Neural progenitor cell (in vitro differentiated cells): Measurements from ENCODE around the gene LARGE1. TPM values are rescaled to one million over a fixed set of nuclear protein-coding genes. Genes with fewer than 3 reads are reported as not detected.

Source experiments
- DNase-seq: peaks from one replicate; pipeline ENCODE4 v3.0.0-alpha.2; 2016; ENCODE audit warnings: low spot score
- H2AFZ ChIP-seq: fragments of 200-600 bp; sonication (generic); replicated peaks from 2 replicates; pipeline ENCODE4 v1.6.1; 2016; ENCODE audit warnings: antibody characterized with exemption
- H3F3A ChIP-seq: fragments of 200-600 bp; sonication (generic); 2 replicates; pipeline ENCODE4 v1.6.1; 2016; ENCODE audit warnings: antibody characterized with exemption, low read depth
- H3K27ac ChIP-seq: fragments of 200-600 bp; sonication (generic); 2 replicates; pipeline ENCODE4 v1.5.1; 2016; ENCODE audit warnings: mild to moderate bottlenecking
- H3K27me3 ChIP-seq: fragments of 200-600 bp; sonication (generic); 2 replicates; pipeline ENCODE4 v1.6.1; 2016; ENCODE audit warnings: mild to moderate bottlenecking, moderate library complexity
- H3K36me3 ChIP-seq: fragments of 200-600 bp; sonication (generic); 2 replicates; pipeline ENCODE4 v1.5.1; 2016
- H3K4me1 ChIP-seq: fragments of 200-600 bp; sonication (generic); 2 replicates; pipeline ENCODE4 v1.6.1; 2016; ENCODE audit warnings: mixed run types
- H3K4me2 ChIP-seq: fragments of 200-600 bp; sonication (generic); 2 replicates; pipeline ENCODE4 v1.6.1; 2016
- H3K4me3 ChIP-seq: fragments of 200-600 bp; sonication (generic); 2 replicates; pipeline ENCODE4 v1.5.1; 2016
- H3K79me2 ChIP-seq: fragments of 200-600 bp; sonication (generic); 2 replicates; pipeline ENCODE4 v1.6.1; 2016; ENCODE audit warnings: low read depth
- H3K9ac ChIP-seq: fragments of 200-600 bp; sonication (generic); 2 replicates; pipeline ENCODE4 v1.6.1; 2016
- H3K9me3 ChIP-seq: fragments of 200-600 bp; sonication (generic); 2 replicates; pipeline ENCODE4 v1.5.1; 2016; ENCODE audit warnings: low read depth
- H4K20me1 ChIP-seq: fragments of 200-600 bp; sonication (generic); 2 replicates; pipeline ENCODE4 v1.6.1; 2016; ENCODE audit warnings: low read depth
- H3K27ac Mint-ChIP-seq: 3 replicates; pipeline ENCODE4 v1.8.0; 2021; ENCODE audit warnings: mixed read lengths
- H3K27me3 Mint-ChIP-seq: 2 replicates; pipeline ENCODE4 v1.8.0; 2022; ENCODE audit warnings: low read depth, mild to moderate bottlenecking, inconsistent platforms, moderate library complexity, mixed read lengths; ENCODE audit not compliant: insufficient read depth
- H3K36me3 Mint-ChIP-seq: 3 replicates; pipeline ENCODE4 v1.8.0; 2021; ENCODE audit warnings: mixed read lengths
- H3K4me1 Mint-ChIP-seq: 3 replicates; pipeline ENCODE4 v1.8.0; 2021; ENCODE audit warnings: mixed read lengths
- H3K4me3 Mint-ChIP-seq: 3 replicates; pipeline ENCODE4 v1.8.0; 2021; ENCODE audit warnings: mild to moderate bottlenecking, moderate library complexity, mixed read lengths
- H3K9me3 Mint-ChIP-seq: 3 replicates; pipeline ENCODE4 v1.8.0; 2020; ENCODE audit warnings: mixed read lengths
- EZH2 ChIP-seq: fragments of 200-600 bp; sonication (generic); IDR thresholded peaks from 2 replicates; pipeline ENCODE4 v1.6.1; 2017; ENCODE audit warnings: antibody characterized with exemption, mild to moderate bottlenecking, moderate library complexity
- EZH2phosphoT487 ChIP-seq: fragments of 200-600 bp; sonication (generic); IDR thresholded peaks from 2 replicates; pipeline ENCODE4 v1.6.1; 2017; ENCODE audit warnings: antibody characterized with exemption
- total RNA-seq: library from RNA; depleted of rRNA; stranded (reverse); fragments of >200 nt; gene quantifications from 2 replicates; pipeline ENCODE4 v1.2.3, GENCODE V29; 2015; ENCODE audit warnings: low replicate concordance
- TF ChIP-seq, protein P1 (sequence below): fragments of 200-600 bp; sonication (generic); IDR thresholded peaks from 2 replicates; pipeline ENCODE4 v1.5.1; 2017; ENCODE audit warnings: antibody characterized with exemption, mild to moderate bottlenecking

LARGE1 gene
- total RNA-seq, 1 donor from 2014 or later, result 24.9 TPM

DNA sequence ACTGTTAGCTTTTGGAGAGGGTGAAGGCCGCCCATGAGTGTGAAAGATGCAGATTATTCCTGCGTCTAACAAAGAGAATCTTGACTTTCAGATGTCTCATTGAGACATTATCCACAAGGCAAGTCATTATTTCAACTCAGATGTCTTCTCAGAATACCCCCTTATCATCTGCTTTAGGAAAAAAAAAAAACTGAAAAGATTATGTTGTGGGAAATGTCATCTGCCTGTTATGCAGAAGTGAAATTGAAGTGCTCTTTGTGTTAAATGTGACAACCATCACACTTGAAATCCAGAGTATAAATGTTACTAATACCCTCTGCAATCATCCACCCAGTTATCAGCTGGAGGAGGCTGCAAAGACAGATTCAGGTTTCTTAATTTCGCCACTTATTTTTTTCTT, 239.6 kb downstream of the LARGE1 start:
- TF ChIP-seq EZH2phosphoT487 (no peak), EZH2 (no peak)
- TF ChIP-seq, protein P1, sequence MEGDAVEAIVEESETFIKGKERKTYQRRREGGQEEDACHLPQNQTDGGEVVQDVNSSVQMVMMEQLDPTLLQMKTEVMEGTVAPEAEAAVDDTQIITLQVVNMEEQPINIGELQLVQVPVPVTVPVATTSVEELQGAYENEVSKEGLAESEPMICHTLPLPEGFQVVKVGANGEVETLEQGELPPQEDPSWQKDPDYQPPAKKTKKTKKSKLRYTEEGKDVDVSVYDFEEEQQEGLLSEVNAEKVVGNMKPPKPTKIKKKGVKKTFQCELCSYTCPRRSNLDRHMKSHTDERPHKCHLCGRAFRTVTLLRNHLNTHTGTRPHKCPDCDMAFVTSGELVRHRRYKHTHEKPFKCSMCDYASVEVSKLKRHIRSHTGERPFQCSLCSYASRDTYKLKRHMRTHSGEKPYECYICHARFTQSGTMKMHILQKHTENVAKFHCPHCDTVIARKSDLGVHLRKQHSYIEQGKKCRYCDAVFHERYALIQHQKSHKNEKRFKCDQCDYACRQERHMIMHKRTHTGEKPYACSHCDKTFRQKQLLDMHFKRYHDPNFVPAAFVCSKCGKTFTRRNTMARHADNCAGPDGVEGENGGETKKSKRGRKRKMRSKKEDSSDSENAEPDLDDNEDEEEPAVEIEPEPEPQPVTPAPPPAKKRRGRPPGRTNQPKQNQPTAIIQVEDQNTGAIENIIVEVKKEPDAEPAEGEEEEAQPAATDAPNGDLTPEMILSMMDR, result no peak
- Mint-ChIP-seq H3K9me3 (no peaks in the 10 kb centered on the region), H3K27me3 (peaks cover 5% of the 10 kb centered on the region), H3K4me3 (no peak overlapping the region), H3K36me3 (peaks cover 6% of the 10 kb centered on the region), H3K27ac (no peak overlapping the region), H3K4me1 (peaks cover 36% of the 10 kb centered on the region)
- no peak for DNase-seq
- Histone ChIP-seq H3F3A (no peaks in the 10 kb centered on the region), H3K4me3 (no peak overlapping the region), H3K27me3 (no peaks in the 10 kb centered on the region), H3K36me3 (no peaks in the 10 kb centered on the region), H2AFZ (no peak overlapping the region), H3K27ac (no peak overlapping the region), H3K79me2 (peaks cover 5% of the 10 kb centered on the region), H4K20me1 (peaks cover 3% of the 10 kb centered on the region), H3K9ac (no peak overlapping the region), H3K9me3 (no peaks in the 10 kb centered on the region), H3K4me1 (peaks cover 11% of the 10 kb centered on the region), H3K4me2 (no peak overlapping the region)

DNA sequence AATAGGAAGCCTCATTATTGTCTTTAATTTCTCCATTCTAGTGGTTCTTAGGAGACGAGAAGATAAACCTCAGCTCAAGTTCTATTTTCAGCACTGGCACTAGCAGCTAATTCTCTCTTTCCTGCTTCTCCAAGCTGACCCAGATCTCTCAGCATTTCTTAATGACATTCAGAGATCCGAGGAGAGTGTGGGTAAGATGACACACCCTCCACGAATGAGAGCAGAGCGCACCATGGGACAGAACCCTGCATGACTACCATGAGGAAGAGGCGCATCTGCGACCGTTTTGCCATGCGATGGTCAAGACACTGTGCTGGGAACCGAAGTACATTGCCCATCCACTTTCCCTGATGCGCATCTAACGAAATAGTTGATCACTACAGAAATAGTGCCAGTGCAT, 241.8 kb downstream of the LARGE1 start:
- H3K27ac Mint-ChIP-seq, result no peak overlapping the region
- Histone ChIP-seq H3K9ac (no peak overlapping the region), H3K36me3 (no peaks in the 10 kb centered on the region), H2AFZ (no peak overlapping the region), H3K4me2 (no peak overlapping the region), H3K9me3 (no peaks in the 10 kb centered on the region), H3K4me1 (peaks cover 15% of the 10 kb centered on the region), H3K27ac (no peak overlapping the region), H3F3A (no peaks in the 10 kb centered on the region), H3K79me2 (peaks cover 8% of the 10 kb centered on the region), H3K4me3 (no peak overlapping the region), H4K20me1 (peaks cover 3% of the 10 kb centered on the region), H3K27me3 (no peaks in the 10 kb centered on the region)
- H3K4me3 Mint-ChIP-seq, result no peak overlapping the region
- peaks cover 48% of the 10 kb centered on the region for H3K4me1 Mint-ChIP-seq
- TF ChIP-seq, protein P1, result no peak
- no peak for TF ChIP-seq EZH2
- no peak for TF ChIP-seq EZH2phosphoT487
- no peaks in the 10 kb centered on the region for H3K9me3 Mint-ChIP-seq
- H3K27me3 Mint-ChIP-seq, result peaks cover 5% of the 10 kb centered on the region
- DNase-seq, result no peak
- peaks cover 5% of the 10 kb centered on the region for H3K36me3 Mint-ChIP-seq

DNA sequence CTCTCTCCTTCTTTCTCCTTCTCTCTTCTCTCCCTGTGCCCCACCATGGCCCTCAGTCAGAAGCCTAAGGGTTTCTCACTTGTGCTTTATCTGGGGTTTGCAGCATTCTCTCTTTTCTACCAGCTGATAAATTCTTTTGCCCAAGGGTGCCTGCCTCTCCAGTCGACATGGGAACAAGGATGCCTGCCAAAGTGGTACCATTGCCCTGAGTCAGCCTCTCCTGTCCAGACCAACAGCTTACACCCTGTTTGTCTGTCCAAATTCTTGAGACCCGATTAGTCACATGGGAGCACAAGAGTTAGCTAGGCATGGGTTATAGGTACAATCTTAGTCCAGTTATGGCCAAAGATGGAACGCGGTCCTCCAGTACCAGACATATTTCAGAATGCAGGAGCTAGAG, 242.7 kb downstream of the LARGE1 start:
- Histone ChIP-seq H3F3A (no peaks in the 10 kb centered on the region), H3K27ac (no peak overlapping the region), H4K20me1 (peaks cover 3% of the 10 kb centered on the region), H3K4me2 (no peak overlapping the region), H3K4me1 (peaks cover 15% of the 10 kb centered on the region), H2AFZ (no peak overlapping the region), H3K36me3 (no peaks in the 10 kb centered on the region), H3K9ac (no peak overlapping the region), H3K9me3 (no peaks in the 10 kb centered on the region), H3K27me3 (no peaks in the 10 kb centered on the region), H3K4me3 (no peak overlapping the region), H3K79me2 (peaks cover 11% of the 10 kb centered on the region)
- Mint-ChIP-seq H3K4me1 (peaks cover 52% of the 10 kb centered on the region), H3K27ac (no peak overlapping the region), H3K27me3 (peaks cover 5% of the 10 kb centered on the region), H3K36me3 (peaks cover 5% of the 10 kb centered on the region), H3K4me3 (no peak overlapping the region), H3K9me3 (no peaks in the 10 kb centered on the region)
- no peak for DNase-seq
- TF ChIP-seq EZH2phosphoT487 (no peak), EZH2 (no peak)
- TF ChIP-seq, protein P1, result no peak
